Astrocyte (in vitro differentiated cells and primary cell): ENCODE data around the gene PAPPA2.

ENCODE experiments used
- CTCF ChIP-seq: IDR thresholded peaks from 2 replicates; pipeline ENCODE4 v1.5.1; 2011; ENCODE audit warnings: low read depth, mild to moderate bottlenecking, inconsistent platforms, low read length, moderate library complexity; ENCODE audit not compliant: insufficient read depth
- EZH2 ChIP-seq: IDR thresholded peaks from 2 replicates; pipeline ENCODE4 v1.6.1; 2012; ENCODE audit warnings: mild to moderate bottlenecking, low read length, inconsistent platforms; ENCODE audit not compliant: insufficient read depth

DNA sequence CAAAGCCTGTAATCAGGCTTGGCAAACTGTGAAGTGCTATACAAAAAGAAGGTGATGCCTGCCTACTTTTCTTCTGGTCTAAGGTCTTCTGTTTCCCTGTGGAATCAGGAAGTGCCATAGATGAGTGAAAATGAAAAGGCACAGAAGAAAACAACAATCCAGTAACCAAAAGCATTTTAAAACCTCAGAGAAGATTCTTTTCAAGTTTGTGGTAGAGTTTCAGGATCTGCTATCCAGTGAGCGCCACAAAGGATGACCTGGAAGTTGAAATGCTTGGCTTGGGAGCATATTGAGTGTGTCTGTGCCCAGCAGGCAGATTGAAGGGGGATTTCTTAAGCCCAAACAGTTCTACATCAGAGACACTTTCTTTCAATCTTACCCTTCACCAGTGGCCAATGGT lies 272.2 kb downstream of the PAPPA2 start:
- no peak for TF ChIP-seq CTCF
- no peak for TF ChIP-seq EZH2
